ENCODE data around the gene THEMIS2.
A peak's percentile ranks its signal among the peaks of the same experiment; 100 is the strongest.
"Not testable (repeated sequence)": the region's sequence is repeated elsewhere in the genome, so short reads cannot be mapped to it uniquely, and the experiment has no call there.

THEMIS2 gene

DNA sequence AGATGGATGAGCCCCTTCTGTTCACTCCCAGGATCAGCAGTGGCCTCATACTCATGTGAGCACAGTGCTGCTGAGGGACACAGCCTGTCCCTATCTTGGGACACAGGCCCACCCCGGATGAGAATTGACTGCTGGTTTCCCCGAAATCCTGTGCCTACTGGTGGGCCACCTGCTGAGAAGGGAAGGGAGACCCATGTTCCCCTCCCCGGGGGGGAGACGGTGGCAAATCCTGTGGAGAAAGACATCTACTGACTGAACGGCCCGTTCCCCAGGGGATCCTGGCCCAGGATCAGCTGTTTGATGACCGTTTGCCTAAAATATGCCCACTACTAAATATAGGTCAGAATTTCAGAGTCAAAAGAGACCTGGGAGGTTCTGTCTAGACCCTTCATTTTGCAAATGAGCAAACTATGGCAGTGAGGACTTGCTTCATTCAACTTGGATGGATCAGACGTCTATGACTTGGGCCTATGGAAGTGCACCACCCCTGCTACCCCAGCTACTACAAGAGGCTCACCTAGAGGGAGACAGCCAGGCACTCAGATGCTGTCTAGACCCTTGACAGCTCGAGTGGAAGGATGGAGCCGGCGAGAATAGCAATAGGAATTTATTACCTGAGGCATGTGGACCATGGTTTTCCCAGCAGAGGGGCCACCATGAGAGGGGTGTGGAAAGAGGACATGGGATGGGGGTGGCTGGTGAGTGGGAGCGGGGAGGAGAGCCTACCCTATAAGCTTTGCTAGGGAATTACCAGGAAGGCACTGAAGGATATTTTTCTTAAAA lies 15.6 kb upstream of the THEMIS2 start:
- no peak for ATAC-seq

DNA sequence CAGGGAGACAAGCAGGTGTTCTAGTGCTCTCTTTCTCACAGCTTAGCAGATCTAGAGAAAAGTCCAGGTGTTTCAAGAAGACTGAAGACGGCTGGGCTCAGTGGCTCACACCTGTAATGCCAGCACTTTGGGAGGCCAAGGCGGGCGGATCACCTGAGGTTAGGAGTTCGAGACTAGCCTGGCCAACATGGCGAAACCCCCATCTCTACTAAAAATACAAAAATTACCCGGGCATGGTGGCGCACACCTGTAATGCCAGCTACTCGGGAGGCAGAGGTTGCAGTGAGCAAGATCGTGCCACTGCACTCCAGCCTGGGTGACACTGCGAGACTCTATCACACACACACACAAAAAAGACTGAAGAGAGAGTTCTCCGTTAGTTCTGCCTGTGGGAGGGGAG lies 14.8 kb upstream of the THEMIS2 start:
- ATAC-seq: not testable (repeated sequence)

More for the DNA sequence above, 15.6 kb upstream of the THEMIS2 start:
- TF ChIP-seq ZNF565 (CRISPR knock-in tag; conservative IDR thresholded peaks at IDR 0.05; ENCODE audit: low read depth) (no peak), ZNF70 (CRISPR knock-in tag; IDR thresholded peaks at IDR 0.05) (no peak), TOX (CRISPR knock-in tag; IDR thresholded peaks at IDR 0.05; ENCODE audit: borderline replicate concordance) (no peak), OSR1 (CRISPR knock-in tag; IDR thresholded peaks at IDR 0.05) (no peak), ISL1 (CRISPR knock-in tag; IDR thresholded peaks at IDR 0.05) (no peak), SNAI2 (CRISPR knock-in tag; IDR thresholded peaks at IDR 0.05) (no peak), ZFP30 (CRISPR knock-in tag; IDR thresholded peaks at IDR 0.05) (no peak), TSHZ2 (CRISPR knock-in tag; IDR thresholded peaks at IDR 0.05) (no peak), ZNF8 (CRISPR knock-in tag; IDR thresholded peaks at IDR 0.05) (no peak), ZFP3 (CRISPR knock-in tag; IDR thresholded peaks at IDR 0.05) (no peak), PPARA (CRISPR knock-in tag; IDR thresholded peaks at IDR 0.05; ENCODE audit: borderline replicate concordance) (no peak), ESRRG (CRISPR knock-in tag; IDR thresholded peaks at IDR 0.05) (no peak), PATZ1 (CRISPR knock-in tag; IDR thresholded peaks at IDR 0.05; ENCODE audit: borderline replicate concordance) (no peak), RARB (CRISPR knock-in tag; IDR thresholded peaks at IDR 0.05) (no peak), CSDC2 (CRISPR knock-in tag; IDR thresholded peaks at IDR 0.05) (no peak), BACH2 (CRISPR knock-in tag; IDR thresholded peaks at IDR 0.05; ENCODE audit: borderline replicate concordance) (no peak), TCF4 (CRISPR knock-in tag; IDR thresholded peaks at IDR 0.05; ENCODE audit: borderline replicate concordance) (no peak)

DNA sequence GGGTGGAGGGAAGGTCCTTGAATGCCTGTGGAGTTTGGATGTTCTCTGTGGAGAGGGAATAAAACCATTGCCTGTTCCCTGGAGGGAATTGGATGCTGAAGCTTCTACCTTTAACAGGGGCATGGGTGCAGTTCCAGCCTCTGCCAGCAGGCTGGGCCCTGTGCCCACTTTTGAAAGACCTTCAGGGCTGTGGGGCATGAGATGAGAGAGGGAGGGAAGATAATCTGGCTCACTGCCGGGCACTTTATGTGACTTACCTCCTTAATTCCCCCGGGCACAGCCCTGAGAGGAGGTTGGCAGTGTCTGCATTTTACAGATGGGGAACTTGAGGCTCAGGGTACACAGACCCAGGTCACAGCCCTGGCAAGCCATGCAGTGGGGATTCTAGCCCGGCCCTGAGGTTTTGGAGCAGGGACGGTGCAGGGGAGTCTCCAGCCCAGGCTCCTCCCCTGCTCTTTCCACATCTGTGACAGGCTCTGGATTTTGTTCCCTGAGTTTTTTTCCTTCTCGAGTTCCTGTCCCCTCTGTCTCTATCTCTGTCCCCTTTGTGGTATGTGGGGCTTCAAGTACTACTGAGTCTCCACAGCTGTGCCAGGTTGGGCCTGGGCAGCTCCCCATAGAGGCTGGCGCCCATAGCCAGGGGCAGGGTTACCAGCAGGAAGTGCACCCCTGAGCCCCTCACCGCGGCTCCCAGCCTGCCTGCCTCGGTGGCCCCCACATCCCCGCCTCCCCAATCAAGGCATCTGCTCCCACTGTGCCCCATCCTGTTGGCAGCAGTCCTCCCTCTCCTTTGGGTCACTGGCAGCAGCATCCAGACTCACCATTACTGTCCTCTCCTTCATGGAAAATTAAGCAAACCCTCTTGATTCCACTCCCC lies 14.0 kb upstream of the THEMIS2 start:
- no peak for TF ChIP-seq ESRRG (CRISPR knock-in tag; IDR thresholded peaks at IDR 0.05)
- no peak for TF ChIP-seq BACH2 (CRISPR knock-in tag; IDR thresholded peaks at IDR 0.05; ENCODE audit: borderline replicate concordance)
- TF ChIP-seq PPARA (CRISPR knock-in tag; IDR thresholded peaks at IDR 0.05; ENCODE audit: borderline replicate concordance): no peak
- ATAC-seq: peak; percentile 95

- no peak for ATAC-seq
- no peak for TF ChIP-seq ZNF8 (CRISPR knock-in tag; IDR thresholded peaks at IDR 0.05)
- TF ChIP-seq ZFP3 (CRISPR knock-in tag; IDR thresholded peaks at IDR 0.05): no peak
- no peak for TF ChIP-seq ARNTL (CRISPR knock-in tag; IDR thresholded peaks at IDR 0.05; ENCODE audit: borderline replicate concordance, low read depth)
- TF ChIP-seq, protein P1, sequence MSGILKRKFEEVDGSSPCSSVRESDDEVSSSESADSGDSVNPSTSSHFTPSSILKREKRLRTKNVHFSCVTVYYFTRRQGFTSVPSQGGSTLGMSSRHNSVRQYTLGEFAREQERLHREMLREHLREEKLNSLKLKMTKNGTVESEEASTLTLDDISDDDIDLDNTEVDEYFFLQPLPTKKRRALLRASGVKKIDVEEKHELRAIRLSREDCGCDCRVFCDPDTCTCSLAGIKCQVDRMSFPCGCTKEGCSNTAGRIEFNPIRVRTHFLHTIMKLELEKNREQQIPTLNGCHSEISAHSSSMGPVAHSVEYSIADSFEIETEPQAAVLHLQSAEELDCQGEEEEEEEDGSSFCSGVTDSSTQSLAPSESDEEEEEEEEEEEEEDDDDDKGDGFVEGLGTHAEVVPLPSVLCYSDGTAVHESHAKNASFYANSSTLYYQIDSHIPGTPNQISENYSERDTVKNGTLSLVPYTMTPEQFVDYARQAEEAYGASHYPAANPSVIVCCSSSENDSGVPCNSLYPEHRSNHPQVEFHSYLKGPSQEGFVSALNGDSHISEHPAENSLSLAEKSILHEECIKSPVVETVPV (CRISPR knock-in tag; IDR thresholded peaks at IDR 0.05): no peak
- TF ChIP-seq PATZ1 (CRISPR knock-in tag; IDR thresholded peaks at IDR 0.05; ENCODE audit: borderline replicate concordance): no peak
- TF ChIP-seq ZNF565 (CRISPR knock-in tag; conservative IDR thresholded peaks at IDR 0.05; ENCODE audit: low read depth): no peak
- no peak for TF ChIP-seq ZC3H10 (CRISPR knock-in tag; IDR thresholded peaks at IDR 0.05)
- no peak for TF ChIP-seq TCF4 (CRISPR knock-in tag; IDR thresholded peaks at IDR 0.05; ENCODE audit: borderline replicate concordance)
- no peak for TF ChIP-seq TSHZ2 (CRISPR knock-in tag; IDR thresholded peaks at IDR 0.05)
- TF ChIP-seq OSR1 (CRISPR knock-in tag; IDR thresholded peaks at IDR 0.05): no peak
- no peak for TF ChIP-seq ZFP30 (CRISPR knock-in tag; IDR thresholded peaks at IDR 0.05)
- no peak for TF ChIP-seq ESRRG (CRISPR knock-in tag; IDR thresholded peaks at IDR 0.05)
- no peak for TF ChIP-seq PPARA (CRISPR knock-in tag; IDR thresholded peaks at IDR 0.05; ENCODE audit: borderline replicate concordance)
Measured at GRCh38 chr1:27858949-27859576, 13.3 kb upstream of the THEMIS2 start.
